ENCODE results near the gene SHISA5. TPM values are rescaled to one million over a fixed set of nuclear protein-coding genes. Genes with fewer than 3 reads are reported as not detected.
"Not testable (repeated sequence)": the region's sequence is repeated elsewhere in the genome, so short reads cannot be mapped to it uniquely, and the experiment has no call there.

The SHISA5 gene
- 140 and 142 TPM in 2 replicates for total RNA-seq

- intact Hi-C loops (cut with micrococcal nuclease), result loop anchor here (2.0 kb wide), 1 partner anchor 63 kb away; the partner anchor contains the start of genes CCDC51 and TMA7
Observed at GRCh38 chr3:48504051-48504946, at the start of gene SHISA5. SHISA5 (minus strand) TSS chr3:48504174; CDS start chr3:48504094, 80 bp downstream.

GRCh38 chr3:48553361-48553760 lies 49.4 kb upstream of the SHISA5 start:
- intact Hi-C loops (cut with micrococcal nuclease), result no loop called here

- intact Hi-C loops (cut with micrococcal nuclease), result no loop called here
Observed at GRCh38 chr3:48552111-48552951, 48.4 kb upstream of the SHISA5 start.

GRCh38 chr3:48551651-48552050 lies 47.7 kb upstream of the SHISA5 start:
- intact Hi-C loops (cut with micrococcal nuclease), result not testable (repeated sequence)

- intact Hi-C loops (cut with micrococcal nuclease), result loop anchor here (1.0 to 5.0 kb wide), 7 partner anchors 7 to 276 kb away; partner anchors contain the start of genes ATRIP and PFKFB4
Observed at GRCh38 chr3:48548729-48549705, 45.0 kb upstream of the SHISA5 start.

- intact Hi-C loops (cut with micrococcal nuclease), result loop anchor here (1.0 to 5.0 kb wide), 7 partner anchors 8 to 275 kb away; partner anchors contain the start of genes ATRIP and PFKFB4
Observed at GRCh38 chr3:48548126-48548525, 44.2 kb upstream of the SHISA5 start.

- intact Hi-C loops (cut with micrococcal nuclease), result loop anchor here (5.0 kb wide), 1 partner anchor 34 kb away; no protein-coding TSS in a partner anchor
Observed at GRCh38 chr3:48546203-48546829, 42.3 kb upstream of the SHISA5 start.

GRCh38 chr3:48544141-48544540 lies 40.2 kb upstream of the SHISA5 start:
- intact Hi-C loops (cut with micrococcal nuclease), result no loop called here

GRCh38 chr3:48543271-48543866 lies 39.4 kb upstream of the SHISA5 start:
- intact Hi-C loops (cut with micrococcal nuclease), result no loop called here

- intact Hi-C loops (cut with micrococcal nuclease), result no loop called here
Observed at GRCh38 chr3:48538451-48538850, 34.5 kb upstream of the SHISA5 start.

GRCh38 chr3:48536785-48537184 lies 32.8 kb upstream of the SHISA5 start:
- intact Hi-C loops (cut with micrococcal nuclease), result no loop called here

- intact Hi-C loops (cut with micrococcal nuclease), result no loop called here
Observed at GRCh38 chr3:48536116-48536515, 32.1 kb upstream of the SHISA5 start.

GRCh38 chr3:48535578-48535977 lies 31.6 kb upstream of the SHISA5 start:
- intact Hi-C loops (cut with micrococcal nuclease), result no loop called here

- intact Hi-C loops (cut with micrococcal nuclease), result no loop called here
Observed at GRCh38 chr3:48532977-48533337, 29.0 kb upstream of the SHISA5 start.

GRCh38 chr3:48532271-48532976 lies 28.4 kb upstream of the SHISA5 start:
- intact Hi-C loops (cut with micrococcal nuclease), result no loop called here

- intact Hi-C loops (cut with micrococcal nuclease), result not testable (repeated sequence)
Observed at GRCh38 chr3:48530701-48531100, 26.7 kb upstream of the SHISA5 start.

- intact Hi-C loops (cut with micrococcal nuclease), result no loop called here
Observed at GRCh38 chr3:48528754-48529153, 24.8 kb upstream of the SHISA5 start.

GRCh38 chr3:48528048-48528447 lies 24.1 kb upstream of the SHISA5 start:
- intact Hi-C loops (cut with micrococcal nuclease), result no loop called here

- intact Hi-C loops (cut with micrococcal nuclease), result no loop called here
Observed at GRCh38 chr3:48524970-48525369, 21.0 kb upstream of the SHISA5 start.

Measured in T-helper 2 cell treated with Interferon-gamma antibody and Interleukin-4, amounts not matched to agents 100 ng/mL and 5 ng/mL, for 36 hours (primary cell).